HL-60/S4 treated with retinoic acid at 250 ng/mL for 4 days and 3 days (cell line): ENCODE measurements around the gene IL17REL.
"Not testable (repeated sequence)": the region's sequence is repeated elsewhere in the genome, so short reads cannot be mapped to it uniquely, and the experiment has no call there.

Experiments used
- in situ Hi-C: fragments of 300-500 bp; cut with MboI; formaldehyde crosslinking; loops from 2 replicates; pipeline ENCODE4 v1.7.0; 2022; ENCODE audit warnings: low sequenced_read_pairs

IL17REL gene

GRCh38 chr22:49992921-49993648 is 19.5 kb downstream of the IL17REL start:
- in situ Hi-C loops = no loop called here

GRCh38 chr22:49991907-49992533 is 20.5 kb downstream of the IL17REL start:
- in situ Hi-C loops = no loop called here

DNA sequence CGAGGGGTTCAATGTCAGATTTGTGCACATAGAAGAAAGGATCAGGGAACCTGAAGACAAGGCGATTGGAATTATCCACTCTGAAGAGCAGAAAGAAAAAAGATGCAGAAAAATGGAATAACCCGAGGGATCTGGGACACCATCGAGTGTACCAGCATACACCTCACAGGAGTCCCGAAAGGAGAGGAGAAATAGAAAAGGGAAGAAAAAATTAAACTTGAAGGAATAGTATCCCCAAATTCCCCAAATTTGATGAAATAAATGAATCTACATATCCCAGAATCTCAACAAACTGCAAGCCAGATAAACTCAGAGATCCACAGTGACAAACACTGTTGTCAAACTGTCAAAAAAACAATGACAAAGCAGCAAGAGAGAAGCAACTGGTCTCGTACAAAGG is 21.4 kb downstream of the IL17REL start:
- in situ Hi-C loops = no loop called here

- in situ Hi-C loops = not testable (repeated sequence)
These were observed 22.7 kb downstream of the IL17REL start for GRCh38 chr22:49989826-49990225.

- in situ Hi-C loops = no loop called here
These were observed 26.2 kb downstream of the IL17REL start for GRCh38 chr22:49986325-49986724.

DNA sequence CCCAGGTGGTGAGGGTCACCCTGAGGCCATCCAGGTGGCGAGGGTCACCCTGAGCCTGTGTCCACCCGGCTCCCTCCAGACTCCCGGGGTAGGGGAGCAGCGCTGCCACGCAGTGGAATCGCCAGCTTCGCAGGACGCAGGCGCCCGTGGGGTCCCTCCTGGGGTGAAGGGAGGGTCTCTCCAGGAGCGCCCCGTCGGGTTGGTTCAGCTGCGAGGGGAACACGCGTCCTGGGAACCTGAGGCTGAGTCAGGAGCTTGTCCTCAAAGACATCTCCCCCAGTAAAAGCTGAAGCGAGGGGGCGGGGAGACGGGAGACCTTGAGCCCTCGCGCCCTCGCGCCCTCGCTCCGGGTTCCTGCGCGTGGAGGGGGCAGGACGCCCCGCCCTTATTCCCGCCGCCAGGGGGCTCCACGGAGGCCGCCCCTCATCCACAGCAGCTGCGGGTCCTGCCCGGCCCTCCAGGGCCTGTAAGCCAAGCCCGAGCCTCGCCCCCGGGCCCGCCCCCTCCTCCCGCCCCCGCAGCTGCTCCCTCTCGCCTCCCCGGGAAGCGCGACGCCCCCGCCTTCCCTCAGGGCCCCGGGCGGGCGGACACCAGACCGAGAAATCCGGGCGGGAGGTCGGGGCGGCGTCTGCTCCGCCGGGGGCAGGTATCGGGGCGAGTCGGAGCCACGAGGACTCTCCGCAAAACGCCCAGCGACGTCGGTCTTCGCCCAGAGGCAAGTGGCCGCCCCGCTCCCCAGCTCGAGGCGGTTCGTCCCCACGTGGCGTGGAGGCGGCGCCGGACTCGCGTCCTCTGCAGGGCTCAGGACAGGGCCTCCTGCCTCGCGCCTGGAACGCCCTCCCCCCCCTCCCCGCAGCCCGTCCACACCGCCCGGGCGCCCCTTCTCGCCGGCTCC is 29.2 kb downstream of the IL17REL start:
- in situ Hi-C loops = no loop called here

DNA sequence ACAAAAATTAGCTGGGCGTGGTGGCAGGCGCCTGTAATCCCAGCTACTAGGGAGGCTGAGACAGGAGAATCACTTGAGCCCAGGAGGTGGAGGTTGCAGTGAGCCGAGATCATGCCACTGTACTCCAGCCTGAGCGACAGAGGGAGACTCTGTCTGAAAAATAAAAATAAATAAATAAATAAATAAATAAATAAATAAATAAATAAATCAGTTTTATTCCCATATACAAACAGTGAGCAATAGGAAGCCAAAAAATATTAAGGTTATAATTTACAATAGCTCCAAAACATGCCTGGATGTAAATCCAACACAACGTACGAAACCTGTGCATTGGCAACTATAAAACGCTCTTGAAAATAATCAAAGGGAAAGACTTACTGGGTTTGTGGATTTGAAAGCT is 30.8 kb downstream of the IL17REL start:
- in situ Hi-C loops = not testable (repeated sequence)

- in situ Hi-C loops = no loop called here
These were observed 32.8 kb downstream of the IL17REL start for GRCh38 chr22:49979587-49980264.

- in situ Hi-C loops = no loop called here
These were observed 35.0 kb downstream of the IL17REL start for GRCh38 chr22:49977578-49977977.

- in situ Hi-C loops = no loop called here
These were observed 36.0 kb downstream of the IL17REL start for GRCh38 chr22:49976439-49977175.

GRCh38 chr22:49975543-49976389 is 36.8 kb downstream of the IL17REL start:
- in situ Hi-C loops = no loop called here

DNA sequence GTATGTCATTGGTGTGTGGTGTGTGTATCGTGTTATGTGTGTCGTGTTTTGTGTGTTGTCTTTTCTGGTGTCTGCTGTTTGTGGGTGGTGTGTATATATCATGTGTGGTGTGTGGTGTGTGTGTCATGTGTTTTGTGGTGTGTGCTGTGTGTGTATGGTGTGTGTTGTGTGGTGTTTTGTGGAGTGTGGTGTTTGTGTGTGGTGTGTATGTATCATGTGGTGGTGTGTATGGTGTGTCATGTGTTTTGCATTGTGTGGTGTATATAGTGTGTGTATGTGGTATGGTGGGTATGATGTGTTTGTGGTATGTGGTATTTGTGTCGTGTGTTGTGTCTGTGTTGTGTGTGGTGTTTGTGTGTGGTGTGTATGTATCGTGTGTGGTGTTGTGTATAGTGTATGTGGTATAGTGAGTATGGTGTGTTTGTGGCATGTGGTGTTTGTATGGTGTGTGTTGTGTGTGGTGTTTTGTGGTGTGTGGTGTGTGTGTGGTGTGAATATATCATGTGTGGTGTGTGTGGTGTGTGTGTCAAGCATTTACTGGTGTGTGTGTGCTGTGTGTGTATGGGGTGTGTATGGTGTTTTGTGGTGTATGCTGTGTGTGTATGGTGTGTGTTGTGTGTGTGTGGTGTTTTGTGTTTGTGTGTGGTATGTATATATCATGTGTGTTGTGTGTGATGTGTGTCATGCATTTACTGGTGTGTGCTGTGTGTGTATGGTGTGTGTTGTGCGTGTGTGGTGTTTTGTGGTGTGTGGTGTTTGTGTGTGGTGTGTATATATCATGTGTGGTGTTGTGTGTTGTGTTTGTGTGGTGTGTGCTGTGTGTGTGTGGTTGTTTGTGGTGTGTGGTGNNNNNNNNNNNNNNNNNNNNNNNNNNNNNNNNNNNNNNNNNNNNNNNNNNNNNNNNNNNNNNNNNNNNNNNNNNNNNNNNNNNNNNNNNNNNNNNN is 39.3 kb downstream of the IL17REL start:
- in situ Hi-C loops = no loop called here

GRCh38 chr22:49972163-49973017 is 40.2 kb downstream of the IL17REL start:
- in situ Hi-C loops = no loop called here

DNA sequence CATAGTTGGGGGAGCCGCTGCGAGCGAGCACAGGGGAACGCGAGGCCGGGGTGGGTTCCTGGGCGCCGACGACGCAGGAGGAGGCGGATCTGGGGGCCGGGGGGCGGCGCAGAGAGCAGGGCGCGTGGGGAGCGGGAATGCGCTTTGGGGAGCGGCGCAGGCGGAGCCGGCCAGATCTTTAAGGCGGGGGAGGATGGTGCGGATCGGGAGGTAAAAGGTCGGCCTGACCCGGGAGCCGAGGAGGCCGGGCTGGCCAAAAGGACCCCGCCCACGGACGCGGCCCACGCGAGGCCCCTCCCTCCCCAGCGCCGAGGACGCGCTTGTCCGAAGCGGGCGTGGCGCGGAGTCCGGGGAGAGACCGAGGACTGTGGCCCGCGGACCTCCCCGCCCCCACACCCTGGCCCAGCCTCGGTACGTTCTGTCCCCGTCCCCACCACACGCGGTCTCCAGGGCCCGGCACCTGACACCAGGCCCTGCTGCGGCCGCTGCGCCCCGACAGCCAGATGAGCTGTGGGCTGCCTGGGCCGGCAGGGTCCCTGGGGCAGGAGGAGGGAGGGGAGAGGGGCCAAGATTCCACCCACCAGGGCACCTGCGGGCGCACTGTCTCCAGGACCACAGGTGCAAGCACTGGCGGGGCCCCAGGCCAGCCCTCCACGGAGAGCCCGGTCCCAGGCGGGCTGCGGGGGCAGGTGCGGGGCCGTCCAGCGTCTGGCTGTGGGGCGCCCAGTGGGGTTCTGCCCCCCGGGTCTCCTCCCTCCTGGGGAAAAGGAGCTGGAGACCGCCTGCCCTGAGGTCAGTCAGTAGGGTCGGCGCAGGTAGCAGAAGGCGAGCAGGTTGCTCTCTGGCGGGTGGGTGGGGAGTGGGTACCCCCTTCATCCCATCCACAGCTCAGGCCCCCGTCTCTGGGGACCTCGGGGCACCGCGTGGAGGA is 41.1 kb downstream of the IL17REL start:
- in situ Hi-C loops = no loop called here

DNA sequence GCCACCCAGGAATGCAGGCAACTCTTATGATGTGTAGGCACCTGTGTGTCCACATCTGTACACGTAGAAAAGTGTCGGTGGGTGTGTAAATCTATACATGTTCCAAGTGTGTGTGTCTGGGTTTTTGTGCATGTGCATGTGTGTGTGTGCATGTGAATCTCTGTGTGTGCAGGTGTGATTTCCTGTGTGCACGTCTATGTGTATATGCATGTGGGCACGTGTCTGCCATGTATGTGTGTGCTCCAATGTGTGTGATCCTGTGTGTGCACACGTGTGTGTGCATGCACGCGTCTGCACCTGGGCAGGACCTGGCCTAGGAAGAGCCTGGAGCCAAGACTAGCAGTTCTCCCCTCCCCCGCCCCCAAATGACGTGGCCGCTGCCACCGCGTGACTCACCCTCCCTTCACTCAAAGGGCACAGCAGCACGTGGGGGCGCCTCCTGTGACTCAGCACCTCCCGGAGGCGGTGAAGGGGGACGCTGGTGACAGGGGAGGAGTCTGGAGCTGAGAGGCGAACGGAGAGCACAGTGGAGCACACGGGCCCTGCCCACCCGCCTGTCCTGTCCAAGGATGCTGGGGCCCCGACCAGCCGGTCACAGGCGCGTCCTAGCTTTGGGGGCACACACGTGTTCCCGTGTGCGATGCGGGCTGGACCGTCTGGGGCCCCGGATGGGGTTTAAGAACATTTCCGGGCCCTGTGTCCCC is 41.9 kb downstream of the IL17REL start:
- in situ Hi-C loops = no loop called here
